Neutrophil (primary cell): ENCODE measurements around the gene GPC6.
"Not testable (repeated sequence)": the region's sequence is repeated elsewhere in the genome, so short reads cannot be mapped to it uniquely, and the experiment has no call there.

ENCODE experiments used
- H3K27ac ChIP-seq: fragments of 200-600 bp; sonication (generic); 2 replicates; pipeline ENCODE4 v1.5.1; 2016; ENCODE audit warnings: mild to moderate bottlenecking, moderate library complexity
- H3K27me3 ChIP-seq: fragments of 200-600 bp; sonication (generic); 2 replicates; pipeline ENCODE4 v1.6.0; 2016; ENCODE audit warnings: mild to moderate bottlenecking
- H3K36me3 ChIP-seq: fragments of 200-600 bp; sonication (generic); 2 replicates; pipeline ENCODE4 v1.5.1; 2017
- H3K4me1 ChIP-seq, 2 experiments: fragments of 200-600 bp in 1 of 2; sonication (generic) in 1 of 2; 1 replicate in 1 of 2; 2 replicates in 1 of 2; pipeline versions ENCODE4 v1.5.1 to v1.6.1; 2013 to 2016; ENCODE audit warnings: low read depth in 1 of 2, low read length in 1 of 2, mild to moderate bottlenecking in 1 of 2, moderate library complexity in 1 of 2; ENCODE audit not compliant: control insufficient read depth in 1 of 2, insufficient read depth in 1 of 2
- H3K4me3 ChIP-seq, 2 experiments: fragments of 200-600 bp in 1 of 2; sonication (generic) in 1 of 2; 1 replicate in 1 of 2; 2 replicates in 1 of 2; pipeline ENCODE4 v1.5.1; 2013 to 2016; ENCODE audit warnings: low read depth in 1 of 2, low read length in 1 of 2, mild to moderate bottlenecking in 1 of 2, moderate library complexity in 1 of 2
- H3K9me3 ChIP-seq: fragments of 200-600 bp; sonication (generic); 2 replicates; pipeline ENCODE4 v1.5.1; 2016
- TF ChIP-seq, protein P1 (sequence below): fragments of 200-600 bp; sonication (generic); IDR thresholded peaks from 2 replicates; pipeline ENCODE4 v1.5.1; 2016; ENCODE audit warnings: antibody characterized with exemption

Gene GPC6

DNA sequence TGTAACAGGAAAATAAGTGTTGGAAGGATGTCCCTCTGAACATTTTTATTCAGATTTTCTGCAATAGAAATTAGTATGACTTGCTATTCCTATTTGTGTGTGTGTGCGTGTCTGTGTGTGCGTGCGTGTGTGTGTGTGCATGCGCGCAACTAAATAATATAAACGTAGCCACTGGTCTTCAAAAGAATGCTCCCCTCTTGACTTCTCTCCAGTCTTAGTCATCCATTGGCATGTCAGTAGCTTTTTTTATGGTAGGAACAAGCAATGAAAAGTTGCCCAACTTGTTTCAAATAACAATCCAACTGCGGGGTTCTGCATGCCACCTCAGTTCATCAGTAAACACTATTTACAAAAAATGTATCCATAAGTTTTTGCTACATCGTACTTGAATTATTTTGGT lies 249.6 kb downstream of the GPC6 start:
- Histone ChIP-seq H3K27me3 (no peaks in the 10 kb centered on the region), H3K27ac (no peak overlapping the region), H3K4me1 (no peaks in the 10 kb centered on the region), H3K4me3 (no peak overlapping the region), H3K36me3 (no peaks in the 10 kb centered on the region), H3K9me3 (no peaks in the 10 kb centered on the region)
- TF ChIP-seq, protein P1, sequence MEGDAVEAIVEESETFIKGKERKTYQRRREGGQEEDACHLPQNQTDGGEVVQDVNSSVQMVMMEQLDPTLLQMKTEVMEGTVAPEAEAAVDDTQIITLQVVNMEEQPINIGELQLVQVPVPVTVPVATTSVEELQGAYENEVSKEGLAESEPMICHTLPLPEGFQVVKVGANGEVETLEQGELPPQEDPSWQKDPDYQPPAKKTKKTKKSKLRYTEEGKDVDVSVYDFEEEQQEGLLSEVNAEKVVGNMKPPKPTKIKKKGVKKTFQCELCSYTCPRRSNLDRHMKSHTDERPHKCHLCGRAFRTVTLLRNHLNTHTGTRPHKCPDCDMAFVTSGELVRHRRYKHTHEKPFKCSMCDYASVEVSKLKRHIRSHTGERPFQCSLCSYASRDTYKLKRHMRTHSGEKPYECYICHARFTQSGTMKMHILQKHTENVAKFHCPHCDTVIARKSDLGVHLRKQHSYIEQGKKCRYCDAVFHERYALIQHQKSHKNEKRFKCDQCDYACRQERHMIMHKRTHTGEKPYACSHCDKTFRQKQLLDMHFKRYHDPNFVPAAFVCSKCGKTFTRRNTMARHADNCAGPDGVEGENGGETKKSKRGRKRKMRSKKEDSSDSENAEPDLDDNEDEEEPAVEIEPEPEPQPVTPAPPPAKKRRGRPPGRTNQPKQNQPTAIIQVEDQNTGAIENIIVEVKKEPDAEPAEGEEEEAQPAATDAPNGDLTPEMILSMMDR = no peak

DNA sequence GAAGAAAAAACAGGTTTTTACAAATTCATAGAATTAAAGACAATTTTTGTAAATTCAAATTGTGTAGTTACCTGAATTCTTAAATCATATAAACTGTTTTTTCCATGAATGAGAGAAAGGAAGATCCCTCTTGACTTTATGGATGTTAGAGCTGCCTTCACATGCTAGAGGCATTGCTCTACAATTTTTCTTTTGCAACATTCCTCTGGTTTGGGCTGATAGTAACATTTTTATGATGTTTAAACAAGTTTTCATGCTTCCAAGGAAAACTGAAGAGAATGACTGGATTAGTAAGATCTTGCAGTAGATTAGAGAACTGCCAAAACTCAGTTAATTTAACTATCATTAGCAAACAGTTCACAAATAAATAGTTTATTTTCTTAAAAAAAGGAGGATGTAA lies 250.6 kb downstream of the GPC6 start:
- no peak overlapping the region for H3K27ac ChIP-seq
- no peaks in the 10 kb centered on the region for H3K4me1 ChIP-seq
- H3K27me3 ChIP-seq = no peaks in the 10 kb centered on the region
- no peaks in the 10 kb centered on the region for H3K36me3 ChIP-seq
- H3K9me3 ChIP-seq = no peaks in the 10 kb centered on the region
- no peak overlapping the region for H3K4me3 ChIP-seq
- TF ChIP-seq, protein P1 = no peak

DNA sequence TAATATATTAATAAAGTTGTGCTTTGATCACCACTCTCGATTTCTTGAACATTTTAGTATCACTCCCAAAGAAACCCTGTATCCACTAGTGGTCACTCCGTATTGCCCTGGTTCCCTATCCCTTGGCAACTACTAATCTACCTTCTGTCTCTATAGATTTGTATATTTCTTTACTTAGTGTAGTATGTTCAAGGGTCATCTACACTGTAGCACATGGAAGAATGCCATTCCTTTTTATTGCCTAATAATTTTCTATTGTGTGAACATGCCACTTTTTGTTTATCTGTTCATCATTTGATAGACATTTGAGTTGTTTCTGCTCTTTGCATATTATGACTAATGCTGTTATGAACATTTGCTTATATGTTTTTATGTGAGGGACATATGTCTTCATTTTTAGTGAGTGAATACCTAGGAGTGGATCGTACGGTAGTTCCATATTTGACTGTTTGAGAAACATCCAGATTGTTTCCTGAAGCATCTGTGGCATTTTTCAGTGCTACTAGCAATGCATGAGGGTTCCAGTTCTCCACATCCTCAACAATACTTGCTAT lies 254.0 kb downstream of the GPC6 start:
- no peak overlapping the region for H3K4me3 ChIP-seq
- no peaks in the 10 kb centered on the region for H3K36me3 ChIP-seq
- H3K9me3 ChIP-seq = no peaks in the 10 kb centered on the region
- H3K27me3 ChIP-seq = no peaks in the 10 kb centered on the region
- TF ChIP-seq, protein P1 = no peak
- no peaks in the 10 kb centered on the region for H3K4me1 ChIP-seq
- H3K27ac ChIP-seq = no peak overlapping the region

DNA sequence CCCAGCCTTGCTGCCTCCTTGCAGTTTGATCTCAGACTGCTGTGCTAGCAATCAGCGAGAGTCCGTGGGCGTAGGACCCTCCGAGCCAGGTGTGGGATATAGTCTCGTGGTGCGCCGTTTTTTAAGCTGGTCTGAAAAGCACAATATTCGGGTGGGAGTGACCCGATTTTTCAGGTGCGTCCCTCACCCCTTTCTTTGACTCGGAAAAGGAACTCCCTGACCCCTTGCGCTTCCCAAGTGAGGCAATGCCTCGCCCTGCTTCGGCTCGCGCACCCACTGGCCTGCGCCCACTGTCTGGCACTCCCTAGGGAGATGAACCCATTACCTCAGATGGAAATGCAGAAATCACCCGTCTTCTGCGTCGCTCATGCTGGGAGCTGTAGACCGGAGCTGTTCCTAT lies 269.5 kb downstream of the GPC6 start:
- not testable (repeated sequence) for H3K36me3 ChIP-seq, H3K9me3 ChIP-seq, H3K4me1 ChIP-seq, H3K27me3 ChIP-seq, H3K27ac ChIP-seq, H3K4me3 ChIP-seq

DNA sequence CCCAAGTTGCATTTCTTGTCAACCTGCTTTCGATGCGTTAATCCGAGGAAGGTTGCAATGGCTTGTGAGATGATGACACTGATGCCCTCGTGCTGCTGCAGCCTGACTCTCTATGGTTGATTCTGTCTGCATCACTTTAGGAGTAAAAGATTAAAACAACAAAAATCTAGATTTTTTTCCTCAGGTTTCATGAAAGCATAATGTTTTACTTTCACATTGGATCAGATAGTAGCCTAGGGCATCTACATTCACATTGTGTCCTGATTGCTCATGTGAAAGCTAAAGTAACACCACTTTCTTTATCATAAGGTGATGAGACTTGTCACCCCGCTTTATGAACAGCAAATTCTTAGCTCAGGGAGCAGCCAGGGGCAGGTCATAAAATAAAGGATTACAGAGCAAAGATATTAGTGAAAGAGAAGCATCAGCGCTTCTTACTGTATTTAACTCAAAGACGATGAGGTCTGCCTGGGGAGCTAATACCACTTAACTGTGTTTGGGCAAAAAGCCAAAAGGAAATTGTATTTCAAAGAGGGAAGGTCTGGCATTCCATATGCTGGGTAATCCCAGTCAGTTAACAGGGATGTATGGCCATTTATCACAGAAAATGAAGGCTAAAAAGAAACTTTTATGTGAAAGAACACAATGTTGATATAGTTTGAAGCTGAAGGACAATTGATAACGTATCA lies 270.5 kb downstream of the GPC6 start:
- no peaks in the 10 kb centered on the region for H3K4me1 ChIP-seq
- H3K27me3 ChIP-seq = no peaks in the 10 kb centered on the region
- no peak overlapping the region for H3K4me3 ChIP-seq
- TF ChIP-seq, protein P1 = no peak
- no peak overlapping the region for H3K27ac ChIP-seq
- no peaks in the 10 kb centered on the region for H3K9me3 ChIP-seq
- H3K36me3 ChIP-seq = no peaks in the 10 kb centered on the region

DNA sequence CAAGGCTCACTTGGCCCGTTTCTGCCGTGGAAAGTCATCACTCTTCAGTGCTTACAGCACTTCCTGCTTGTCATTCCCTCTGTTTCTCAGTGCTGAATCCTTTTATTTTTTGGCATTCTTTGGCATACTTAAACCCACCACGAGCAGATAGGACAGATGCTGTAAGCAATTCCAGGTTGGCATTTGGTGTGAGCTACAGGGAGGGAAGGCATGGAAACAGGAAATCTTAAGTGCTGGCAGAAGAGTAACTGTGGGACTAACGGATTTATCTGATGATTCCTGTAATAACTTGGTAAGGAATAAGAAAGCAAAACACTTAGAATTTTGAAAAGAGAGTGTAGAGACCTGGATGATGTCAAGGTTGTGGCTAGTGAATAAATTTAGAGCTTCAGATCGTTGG lies 273.4 kb downstream of the GPC6 start:
- Histone ChIP-seq H3K27me3 (no peaks in the 10 kb centered on the region), H3K36me3 (no peaks in the 10 kb centered on the region), H3K4me1 (no peaks in the 10 kb centered on the region), H3K9me3 (no peaks in the 10 kb centered on the region), H3K4me3 (no peak overlapping the region), H3K27ac (no peak overlapping the region)
- TF ChIP-seq, protein P1 = no peak
